GM12872 (cell line): ENCODE measurements around the gene THSD4.

ENCODE experiments used
- CTCF ChIP-seq: IDR thresholded peaks from 3 replicates; pipeline ENCODE4 v1.5.1; 2011; ENCODE audit warnings: low read depth, mild to moderate bottlenecking, low read length, moderate library complexity; ENCODE audit not compliant: insufficient read depth

The THSD4 gene

DNA sequence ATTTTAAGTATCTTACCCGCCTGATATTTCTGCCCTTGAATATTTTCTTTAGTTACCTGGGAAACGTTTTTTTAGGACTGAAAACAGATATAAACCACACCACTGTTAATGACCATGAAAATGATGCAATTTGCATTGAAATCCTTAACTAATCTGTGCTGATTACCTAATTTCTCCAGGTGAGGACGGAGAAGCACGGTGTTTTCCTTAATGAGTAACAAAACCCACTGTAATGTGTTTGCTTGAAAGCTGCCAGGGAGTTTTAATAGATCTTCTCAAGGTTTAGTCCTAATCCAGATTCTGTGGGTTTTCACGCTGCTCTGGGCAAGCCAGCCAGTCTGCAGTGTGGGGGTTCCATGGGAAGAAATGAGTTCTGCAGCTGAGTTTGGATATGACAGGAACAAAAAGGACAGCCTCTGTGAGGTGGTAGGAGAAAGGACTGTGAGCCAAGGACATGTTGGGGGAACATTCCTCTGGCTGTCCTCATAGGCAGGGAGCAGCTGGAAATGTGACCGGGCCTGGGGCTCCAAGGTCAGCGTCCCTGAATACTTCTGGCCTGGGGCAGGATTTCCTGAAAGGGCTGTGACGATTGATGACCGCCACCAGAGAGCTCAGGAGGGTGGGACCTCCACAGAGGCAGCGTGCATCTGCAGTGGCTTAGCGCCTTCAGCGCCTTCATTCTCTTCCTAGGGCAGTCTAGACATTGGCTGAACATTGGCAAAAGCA is 18.6 kb downstream of the THSD4 start:
- TF ChIP-seq CTCF: no peak

DNA sequence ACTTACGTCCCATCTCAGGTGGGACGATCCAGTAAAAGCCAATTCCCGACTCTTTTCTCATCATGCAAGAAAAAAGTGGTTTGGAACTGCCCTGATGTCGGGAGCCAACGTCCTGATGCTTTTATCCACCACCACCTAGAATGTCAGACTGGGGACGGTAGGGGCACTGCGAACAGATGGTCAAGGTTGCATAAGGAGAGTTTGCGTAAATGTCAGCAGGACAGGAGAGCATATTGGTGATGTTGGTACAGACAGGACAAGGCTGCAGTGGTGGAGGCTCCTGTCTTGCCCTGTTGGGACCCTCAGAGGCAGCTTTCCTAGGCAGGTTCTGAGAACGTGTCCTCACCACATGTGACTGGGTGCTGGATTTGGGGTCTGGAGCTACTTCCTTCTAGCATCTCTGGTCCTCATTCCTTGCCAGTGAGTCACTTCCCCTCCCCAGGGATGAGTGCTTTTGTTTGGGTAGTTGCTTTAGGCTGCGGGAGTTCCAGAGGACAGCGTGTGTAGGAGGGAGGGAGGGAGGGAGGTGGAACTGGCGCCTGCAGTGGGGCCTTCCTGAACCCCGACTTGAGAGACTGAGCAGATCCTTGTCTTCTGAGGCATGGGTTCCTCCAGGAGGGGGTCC is 21.0 kb downstream of the THSD4 start:
- TF ChIP-seq CTCF: no peak

GRCh38 chr15:71136793-71137518 is 21.7 kb downstream of the THSD4 start:
- TF ChIP-seq CTCF: no peak

DNA sequence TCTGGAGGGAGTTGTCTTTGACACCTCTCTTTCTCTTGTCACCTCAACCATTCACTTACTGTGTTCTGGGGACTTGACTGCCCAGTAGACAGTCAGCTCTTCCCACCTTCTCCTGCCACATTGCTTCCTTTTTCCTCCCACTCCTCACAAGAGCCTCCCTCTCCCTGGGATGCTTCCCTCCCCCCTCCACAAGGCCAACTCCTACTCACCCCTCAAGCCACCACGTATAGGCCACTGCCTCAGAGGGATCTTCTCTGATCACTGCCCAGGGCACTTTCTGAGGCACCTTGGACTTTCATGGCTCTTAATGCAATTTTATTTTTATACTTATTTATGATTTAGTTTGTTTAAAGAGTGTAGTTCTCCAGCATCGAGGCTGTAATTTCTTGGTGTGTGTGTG is 23.2 kb downstream of the THSD4 start:
- no peak for TF ChIP-seq CTCF

GRCh38 chr15:71139241-71139640 is 24.0 kb downstream of the THSD4 start:
- no peak for TF ChIP-seq CTCF

DNA sequence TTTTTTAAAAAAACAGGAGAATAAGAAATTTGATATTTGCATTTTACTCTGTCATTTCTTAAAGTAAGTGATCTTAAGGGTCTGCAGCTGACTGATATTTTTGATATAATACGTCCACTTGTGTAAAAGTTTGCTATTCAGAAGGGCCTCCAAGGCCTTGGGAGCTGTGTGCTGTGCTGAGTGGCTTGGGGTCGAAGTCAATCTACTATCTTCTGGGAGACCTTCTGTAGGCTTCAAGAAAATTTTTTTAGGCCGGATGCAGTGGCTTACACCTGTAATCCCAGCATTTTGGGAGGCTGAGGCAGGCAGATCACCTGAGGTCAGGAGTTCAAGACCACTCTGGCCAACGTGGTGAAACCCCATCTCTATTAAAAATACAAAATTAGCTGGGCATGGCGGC is 26.3 kb downstream of the THSD4 start:
- TF ChIP-seq CTCF: no peak

- TF ChIP-seq CTCF: no peak
Observed at GRCh38 chr15:71142780-71143179, 27.5 kb downstream of the THSD4 start.
